Measurements from ENCODE around the gene ZBTB6.
"Not testable (repeated sequence)": the region's sequence is repeated elsewhere in the genome, so short reads cannot be mapped to it uniquely, and the experiment has no call there.

The ZBTB6 gene

DNA sequence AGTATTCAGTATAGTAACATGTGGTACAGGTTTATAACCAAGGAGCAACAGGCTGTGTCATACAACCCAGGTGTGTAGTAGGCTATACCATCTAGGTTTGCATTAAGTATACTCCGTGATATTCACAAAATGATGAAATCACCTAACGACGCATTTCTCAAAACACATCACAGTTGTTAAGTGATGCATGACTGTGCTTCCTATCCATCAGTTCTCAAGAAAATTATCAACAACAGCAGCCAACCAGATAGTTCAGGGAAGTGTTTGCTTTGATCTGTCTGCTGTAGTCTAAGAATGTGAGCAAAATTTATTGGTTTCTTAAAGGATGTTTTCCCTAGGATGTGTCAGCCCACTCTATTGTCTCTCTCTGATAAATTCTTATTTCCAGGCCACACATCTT, 10.8 kb upstream of the ZBTB6 start:
- no peak for DNase-seq

DNA sequence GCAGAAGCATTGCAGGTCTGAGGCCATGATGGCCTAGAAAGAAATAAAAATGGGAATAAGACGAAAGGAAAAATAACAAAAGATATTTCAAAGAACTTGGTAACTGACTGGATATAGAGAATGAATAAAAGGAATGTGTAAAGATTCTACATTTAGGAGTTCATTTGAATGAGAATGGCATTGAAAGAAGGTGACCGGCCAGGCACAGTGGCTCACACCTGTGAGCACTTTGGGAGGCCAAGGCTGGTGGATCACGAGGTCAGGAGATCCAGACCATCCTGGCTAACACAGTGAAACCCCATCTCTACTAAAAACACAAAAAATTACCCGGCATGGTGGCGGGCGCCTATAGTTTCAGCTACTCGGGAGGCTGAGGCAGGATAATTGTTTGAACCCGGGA, 9.6 kb upstream of the ZBTB6 start:
- no peak for DNase-seq

DNA sequence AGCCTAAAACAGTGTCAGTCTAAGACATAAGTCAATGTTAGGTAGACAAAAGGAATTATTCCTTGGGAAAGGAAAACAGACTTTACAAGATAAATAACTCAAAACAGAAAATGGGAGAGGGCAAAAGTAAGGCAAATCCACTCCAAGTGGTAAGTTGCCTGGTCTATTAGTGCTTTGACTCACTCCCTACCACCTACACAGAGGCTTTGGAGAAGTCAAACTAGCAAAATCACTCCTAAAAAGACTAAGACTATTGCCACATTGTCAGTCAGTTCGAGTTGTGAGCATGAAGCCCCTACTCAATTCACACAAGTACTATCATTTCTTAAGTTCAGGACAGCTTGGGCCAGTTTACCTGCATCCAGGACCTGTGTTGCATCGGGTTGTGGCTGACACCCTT, 5.2 kb upstream of the ZBTB6 start:
- DNase-seq: peak; percentile 19 to 40 (median 39)

DNA sequence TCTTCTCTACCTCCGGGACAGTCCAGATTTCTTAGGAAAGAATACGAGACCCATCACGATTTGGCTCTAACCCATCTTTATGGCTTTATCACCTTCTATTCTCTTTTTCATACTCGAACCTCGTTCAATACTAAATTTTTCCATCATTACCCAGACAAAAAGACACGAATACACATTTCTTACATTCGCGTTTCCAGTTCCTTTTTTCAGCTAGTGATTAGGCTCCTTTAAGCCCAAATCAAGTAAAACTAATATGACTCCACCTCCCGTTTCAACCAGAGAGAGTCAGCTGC, 506 bp downstream of the ZBTB6 start:
- DNase-seq: peak in 1 of 3 donors; percentile 65

DNA sequence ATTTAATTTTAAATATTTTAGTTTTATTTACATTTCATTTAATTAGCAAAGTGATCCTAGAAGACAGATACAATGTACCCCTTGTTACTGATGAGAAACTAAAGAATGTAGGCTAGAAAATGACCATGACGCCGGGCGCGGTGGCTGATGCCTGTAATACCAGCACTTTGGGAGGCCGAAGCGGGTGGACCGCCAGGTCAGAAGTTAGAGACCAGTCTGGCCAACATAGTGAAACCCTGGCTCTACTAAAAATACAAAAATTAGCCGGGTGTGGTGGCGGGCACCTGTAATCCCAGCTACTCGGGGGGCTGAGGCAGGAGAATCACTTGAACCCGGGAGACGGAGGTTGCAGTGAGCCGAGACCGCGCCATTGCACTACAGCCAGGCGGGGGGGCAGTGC, 7.0 kb downstream of the ZBTB6 start:
- not testable (repeated sequence) for DNase-seq

DNA sequence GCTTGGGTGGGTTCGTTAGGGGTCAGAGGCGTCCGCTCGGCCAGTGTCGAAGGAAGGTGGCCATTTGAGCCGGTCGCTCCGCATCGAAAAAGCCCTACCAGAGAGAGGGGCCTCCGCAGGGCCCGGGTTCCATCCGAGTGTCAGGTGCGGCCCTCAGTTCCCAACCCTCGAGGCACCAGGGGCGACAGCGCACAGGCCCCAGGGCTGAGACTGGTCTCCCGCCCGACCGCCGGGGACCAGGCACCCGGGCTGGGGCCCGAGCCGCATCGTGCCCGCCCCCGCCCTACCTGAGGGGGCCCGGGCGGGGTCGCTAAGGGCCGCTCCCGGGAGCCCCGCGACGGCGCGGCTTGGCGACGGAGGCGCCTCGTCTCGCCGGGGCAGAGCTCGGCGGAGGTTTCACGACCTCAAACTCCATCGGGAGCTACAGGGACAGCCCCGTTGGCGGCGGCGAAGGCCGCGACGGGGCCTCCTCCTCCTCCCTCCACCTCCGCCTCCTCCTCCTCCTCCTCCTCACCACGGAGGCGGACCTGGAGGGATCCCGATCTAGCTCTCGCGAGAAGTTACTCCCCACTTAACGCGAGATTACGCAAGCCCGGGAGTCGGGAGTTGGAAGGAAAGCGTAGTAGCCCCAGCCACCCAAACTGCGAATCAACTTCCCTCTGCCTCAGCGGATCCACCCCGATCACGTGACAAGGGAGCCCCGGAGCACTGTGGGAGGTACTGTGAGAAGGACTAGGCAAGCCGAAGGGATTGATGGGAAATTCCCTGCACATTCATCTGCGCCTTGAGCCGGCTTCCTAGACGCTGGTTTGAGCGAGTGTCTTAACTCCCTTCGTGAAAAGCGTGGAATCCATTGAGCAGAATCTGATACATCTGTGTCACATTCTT, 8.1 kb downstream of the ZBTB6 start, which contains the start of gene RC3H2:
Gene RC3H2 (minus strand): TSS at position 537 of the 888 bp plus-strand sequence. CDS start 7,850 bp downstream, outside the sequence.
- peak; percentile 99 to 100 (median 100) for DNase-seq

DNA sequence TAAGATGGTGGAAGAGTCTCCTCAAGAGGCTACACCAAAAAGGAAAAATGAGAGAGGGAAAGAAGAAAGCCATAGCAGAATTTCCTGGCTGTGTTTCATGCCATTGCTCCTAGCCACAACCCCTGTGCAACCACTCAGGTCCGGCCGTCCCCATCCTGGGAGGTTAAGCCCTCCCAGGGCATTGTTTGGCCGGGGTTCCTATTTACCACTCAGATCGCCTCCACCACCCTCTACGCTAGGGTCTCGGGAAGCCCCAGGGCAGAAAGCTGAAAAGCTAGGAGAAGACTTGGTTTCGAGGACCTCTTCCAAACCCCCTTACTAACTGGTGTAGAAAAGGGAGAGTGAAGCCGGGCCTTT, 8.7 kb downstream of the ZBTB6 start:
- peak; percentile 32 to 63 (median 50) for DNase-seq

DNA sequence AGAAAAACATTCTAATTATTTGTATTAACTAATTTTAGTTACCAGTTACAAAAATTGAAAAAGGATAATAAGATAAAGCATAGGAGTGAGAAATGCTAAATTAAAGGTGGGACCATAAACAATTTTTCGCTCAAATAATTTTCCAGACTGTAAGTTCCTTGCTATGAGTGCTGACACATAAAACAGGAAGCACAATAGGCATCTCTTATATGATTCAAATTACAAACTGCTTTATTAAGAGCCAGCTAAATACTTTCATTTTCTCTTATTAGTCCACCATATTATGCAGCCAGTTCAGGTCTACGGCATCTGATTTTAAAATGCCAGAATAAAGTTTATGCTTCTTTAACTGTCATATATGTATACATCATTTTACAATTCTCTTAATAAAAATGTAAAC, 12.3 kb downstream of the ZBTB6 start:
- DNase-seq: peak; percentile 39 to 84 (median 72)

DNA sequence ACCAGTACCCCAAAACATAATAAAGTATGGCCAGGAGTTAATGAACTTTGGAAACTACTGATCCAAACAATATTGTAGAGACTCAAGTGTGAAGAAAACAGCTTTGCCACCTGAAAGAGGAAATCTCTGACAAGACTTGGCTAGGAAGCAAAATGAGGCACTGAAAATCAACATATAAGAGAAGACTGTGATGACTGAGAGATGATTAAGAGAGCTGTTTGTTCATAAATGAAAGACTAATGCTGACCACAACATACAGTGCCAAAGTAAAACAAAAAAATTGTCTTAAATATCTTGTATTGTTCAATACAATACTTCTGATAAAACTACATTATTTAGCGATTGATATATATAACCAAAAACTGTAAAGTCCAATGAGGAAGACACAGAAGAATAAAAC, 15.2 kb downstream of the ZBTB6 start:
- DNase-seq: no peak

DNA sequence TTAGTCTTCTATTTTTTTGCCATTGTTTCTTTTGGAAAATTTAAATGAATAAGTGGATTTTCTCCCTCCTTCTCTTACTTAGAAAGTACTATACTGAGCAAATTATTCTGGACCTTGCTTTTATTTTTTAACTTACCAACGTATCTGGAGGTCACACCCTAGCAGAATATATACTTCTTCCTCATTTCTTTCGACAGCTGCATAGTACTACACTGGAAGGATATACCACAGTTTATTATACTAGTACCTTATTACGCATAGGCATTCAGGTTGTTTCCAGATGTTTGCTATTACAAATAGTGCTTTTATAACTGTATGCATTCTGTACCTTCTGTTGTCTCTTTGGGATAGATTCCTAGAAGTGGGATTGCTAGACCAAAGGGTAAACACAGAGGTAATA, 24.6 kb downstream of the ZBTB6 start:
- DNase-seq: no peak

DNA sequence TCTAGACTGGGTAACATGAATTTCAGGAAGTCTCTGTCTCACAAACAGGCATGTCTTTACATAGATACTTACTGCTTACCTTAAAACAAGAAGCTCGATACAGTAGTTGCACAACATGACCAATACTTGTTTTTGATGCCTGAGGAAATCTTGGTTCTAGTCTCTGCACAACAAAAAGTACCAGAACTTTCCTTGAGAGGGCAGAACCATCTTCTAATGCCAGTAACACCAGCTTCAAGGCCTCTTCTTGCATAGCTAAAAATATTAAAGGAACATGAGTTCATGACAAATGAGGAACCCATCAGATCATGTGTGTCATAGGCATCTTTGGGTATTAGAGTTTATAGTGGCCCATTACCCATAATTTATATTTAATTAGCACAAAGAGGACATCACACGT, 30.0 kb downstream of the ZBTB6 start:
- DNase-seq: no peak

DNA sequence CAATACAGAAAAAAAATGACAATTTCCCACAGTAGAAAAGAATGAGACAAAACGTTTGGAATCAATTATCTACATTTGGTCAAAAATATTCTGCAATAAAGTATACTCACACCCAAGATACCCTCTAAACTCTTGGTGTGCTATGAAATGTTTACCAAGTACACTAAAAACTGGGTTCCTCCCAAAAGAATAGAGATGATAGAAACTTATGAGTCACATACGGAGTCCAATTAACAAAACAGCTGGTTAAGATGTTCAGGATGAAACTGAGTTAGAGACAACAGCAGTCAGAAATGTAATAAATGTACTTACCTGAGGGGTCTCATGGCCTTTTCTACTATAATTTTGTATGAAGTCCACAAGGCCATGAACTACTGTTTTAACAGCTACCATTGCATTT, 33.7 kb downstream of the ZBTB6 start:
- no peak for DNase-seq

DNA sequence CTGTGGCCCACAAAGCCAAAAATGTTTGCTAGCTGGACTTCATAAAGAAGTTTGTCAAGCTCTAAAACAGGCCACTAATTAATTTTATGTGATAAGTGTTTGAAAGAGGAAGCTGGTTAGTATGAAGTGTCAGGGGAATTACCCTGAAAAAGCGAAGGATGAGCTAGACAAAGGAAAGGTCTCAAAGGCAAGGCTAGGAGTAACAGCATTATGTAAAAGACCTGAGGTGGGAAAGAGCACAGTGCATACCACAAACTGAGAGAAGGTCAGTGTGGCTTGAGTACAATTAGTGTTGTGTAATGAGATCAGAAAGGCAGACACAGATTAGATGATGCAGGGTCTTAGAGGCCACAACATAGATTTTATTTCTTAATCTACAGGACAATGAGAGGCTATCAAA, 37.6 kb downstream of the ZBTB6 start:
- DNase-seq: peak in 1 of 3 donors; percentile 3

DNA sequence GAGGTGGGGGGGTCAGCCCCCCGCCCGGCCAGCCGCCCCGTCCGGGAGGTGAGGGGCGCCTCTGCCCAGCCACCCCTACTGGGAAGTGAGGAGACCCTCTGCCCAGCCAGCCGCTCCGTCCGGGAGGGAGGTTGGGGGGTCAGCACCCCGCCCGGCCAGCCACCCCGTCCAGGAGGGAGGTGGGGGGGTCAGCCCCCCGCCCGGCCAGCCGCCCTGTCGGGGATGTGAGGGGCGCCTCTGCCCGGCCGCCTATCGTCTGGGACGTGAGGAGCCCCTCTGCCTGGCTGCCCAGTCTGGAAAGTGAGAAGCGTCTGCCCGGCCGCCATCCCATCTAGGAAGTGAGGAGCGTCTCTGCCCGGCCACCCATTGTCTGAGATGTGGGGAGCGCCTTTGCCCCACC, 45.8 kb downstream of the ZBTB6 start:
- DNase-seq: not testable (repeated sequence)

DNA sequence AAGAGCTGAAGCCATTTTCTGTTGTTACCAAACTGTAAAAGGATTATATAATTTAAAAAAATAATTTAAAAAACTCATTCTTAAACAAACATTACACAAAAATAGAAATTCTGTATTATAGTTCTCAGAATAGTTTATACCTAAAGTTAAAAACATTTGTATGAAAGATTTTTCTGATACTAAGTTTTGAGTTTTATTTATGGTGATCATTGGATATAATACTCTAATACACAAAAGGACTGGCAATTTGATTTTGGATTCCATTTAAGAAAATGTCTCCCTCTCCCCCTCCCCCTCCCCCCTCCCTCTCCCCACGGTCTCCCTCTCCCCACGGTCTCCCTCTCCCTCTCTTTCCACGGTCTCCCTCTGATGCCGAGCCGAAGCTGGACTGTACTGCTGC, 47.0 kb downstream of the ZBTB6 start:
- DNase-seq: no peak

DNA sequence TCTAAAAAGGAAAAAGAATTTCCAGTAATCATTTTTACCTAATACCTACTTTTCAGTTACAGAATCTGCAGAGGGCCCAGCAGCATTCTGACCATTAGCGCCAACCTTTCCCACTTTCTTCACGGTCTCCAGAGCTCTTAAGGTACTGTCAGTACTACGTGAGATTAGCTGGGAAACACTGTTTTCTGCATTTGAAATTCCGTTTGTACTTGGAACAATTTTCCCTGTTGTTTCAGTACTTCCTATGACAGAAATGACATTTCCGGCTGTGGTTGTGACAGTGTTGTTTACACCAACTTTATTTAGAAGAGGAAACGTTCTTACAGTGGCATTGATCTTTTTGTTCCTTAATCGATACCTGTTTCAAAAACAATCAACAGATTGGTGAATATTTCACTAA, 47.8 kb downstream of the ZBTB6 start:
- no peak for DNase-seq

DNA sequence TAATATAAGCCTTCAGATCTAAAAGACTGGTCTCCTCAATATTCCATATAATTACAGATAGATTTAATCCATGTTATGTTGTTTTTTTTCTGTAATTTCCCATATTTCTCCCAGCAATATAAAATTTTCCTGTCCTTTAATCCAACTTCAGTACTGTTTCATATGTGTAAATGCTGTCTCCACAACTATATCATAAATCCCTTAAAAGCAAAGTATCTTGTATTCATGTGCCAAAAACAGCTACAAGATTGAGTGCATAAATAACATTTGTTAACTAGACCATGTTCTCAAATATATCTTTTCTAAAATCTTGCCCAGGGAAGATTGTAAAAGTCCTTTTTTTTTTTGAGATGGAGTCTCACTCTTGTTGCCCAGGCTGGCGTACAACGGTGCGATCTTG, 49.7 kb downstream of the ZBTB6 start:
- no peak for DNase-seq

DNA sequence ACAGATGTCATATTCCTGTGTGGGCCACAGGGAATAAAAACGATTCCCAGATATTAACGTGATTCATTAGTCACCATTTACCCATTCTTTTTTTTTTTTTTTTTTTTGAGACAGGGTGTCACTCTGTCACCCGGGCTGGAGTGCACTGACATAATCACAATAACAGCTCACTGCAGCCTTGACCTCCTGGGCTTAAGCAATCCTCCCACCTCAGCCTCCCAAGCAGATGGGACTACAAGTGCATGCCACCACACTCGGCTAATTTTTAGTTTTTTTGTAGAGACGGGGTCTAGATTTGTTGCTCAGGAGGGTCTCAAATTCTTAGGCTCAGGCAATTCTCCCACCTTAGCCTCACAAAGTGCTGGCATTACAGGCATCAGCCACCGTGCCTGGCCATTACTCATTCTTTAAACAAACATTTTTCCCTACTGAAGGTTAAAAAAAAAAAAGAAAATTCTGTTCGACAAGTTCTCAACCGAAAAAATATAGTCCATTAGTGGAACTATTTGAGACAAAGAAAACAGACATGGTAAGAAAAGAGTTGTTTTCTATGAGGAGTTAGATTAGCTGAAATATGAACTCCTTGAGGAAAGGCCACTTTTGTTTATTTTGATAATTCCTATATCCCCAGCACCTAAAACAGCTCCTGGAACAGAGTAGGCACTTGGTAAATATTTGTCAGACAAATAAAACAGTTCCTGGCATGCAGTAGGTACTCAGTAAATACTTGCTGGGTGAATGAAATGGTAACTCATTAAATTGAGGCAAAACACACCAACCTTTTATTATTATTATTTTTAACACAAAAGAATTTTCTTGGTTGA, 52.6 kb downstream of the ZBTB6 start:
- DNase-seq: no peak

Data from suppressor macrophage treated with lipopolysaccharide for 1 hour (primary cell).